HG02938 (cell line): Measurements from ENCODE around the gene MOB3C.

ENCODE experiments used
- ATAC-seq: cut with Tn5 transposase; IDR thresholded peaks from one replicate; pipeline ENCODE4 v1.9.1; 2021; ENCODE audit warnings: mild to moderate bottlenecking, moderate library complexity; ENCODE audit not compliant: unreplicated experiment

MOB3C gene

GRCh38 chr1:46607345-46608130, 9.1 kb downstream of the MOB3C start:
- ATAC-seq, result no peak

GRCh38 chr1:46606255-46606965, 10.2 kb downstream of the MOB3C start:
- no peak for ATAC-seq

GRCh38 chr1:46605232-46605631, 11.4 kb downstream of the MOB3C start:
- no peak for ATAC-seq

- peak; percentile 89 for ATAC-seq
Observed at GRCh38 chr1:46603858-46604549, 12.6 kb downstream of the MOB3C start, which contains the start of gene MKNK1. Gene MKNK1 (minus strand): TSS chr1:46604268. CDS start chr1:46583327, 20,941 bp downstream.

DNA sequence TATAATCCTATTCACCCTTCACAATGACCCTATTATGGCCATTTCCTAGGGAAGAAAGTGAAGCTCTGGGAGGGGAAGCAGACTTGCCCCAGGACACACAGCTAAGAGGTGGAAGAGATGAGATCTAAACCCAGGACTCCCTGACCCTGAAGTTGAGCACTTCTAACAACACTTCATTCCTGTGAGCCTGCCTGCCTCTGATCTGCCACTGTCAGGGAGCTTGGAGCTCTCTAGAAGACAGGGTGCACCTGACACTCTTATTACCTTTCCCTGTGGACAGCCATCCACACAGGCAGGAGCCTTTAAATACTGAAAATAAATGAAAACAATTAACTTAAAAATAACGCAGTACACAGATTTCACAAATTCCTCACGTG, 13.1 kb downstream of the MOB3C start:
- no peak for ATAC-seq

GRCh38 chr1:46601257-46602007, 15.2 kb downstream of the MOB3C start:
- no peak for ATAC-seq

DNA sequence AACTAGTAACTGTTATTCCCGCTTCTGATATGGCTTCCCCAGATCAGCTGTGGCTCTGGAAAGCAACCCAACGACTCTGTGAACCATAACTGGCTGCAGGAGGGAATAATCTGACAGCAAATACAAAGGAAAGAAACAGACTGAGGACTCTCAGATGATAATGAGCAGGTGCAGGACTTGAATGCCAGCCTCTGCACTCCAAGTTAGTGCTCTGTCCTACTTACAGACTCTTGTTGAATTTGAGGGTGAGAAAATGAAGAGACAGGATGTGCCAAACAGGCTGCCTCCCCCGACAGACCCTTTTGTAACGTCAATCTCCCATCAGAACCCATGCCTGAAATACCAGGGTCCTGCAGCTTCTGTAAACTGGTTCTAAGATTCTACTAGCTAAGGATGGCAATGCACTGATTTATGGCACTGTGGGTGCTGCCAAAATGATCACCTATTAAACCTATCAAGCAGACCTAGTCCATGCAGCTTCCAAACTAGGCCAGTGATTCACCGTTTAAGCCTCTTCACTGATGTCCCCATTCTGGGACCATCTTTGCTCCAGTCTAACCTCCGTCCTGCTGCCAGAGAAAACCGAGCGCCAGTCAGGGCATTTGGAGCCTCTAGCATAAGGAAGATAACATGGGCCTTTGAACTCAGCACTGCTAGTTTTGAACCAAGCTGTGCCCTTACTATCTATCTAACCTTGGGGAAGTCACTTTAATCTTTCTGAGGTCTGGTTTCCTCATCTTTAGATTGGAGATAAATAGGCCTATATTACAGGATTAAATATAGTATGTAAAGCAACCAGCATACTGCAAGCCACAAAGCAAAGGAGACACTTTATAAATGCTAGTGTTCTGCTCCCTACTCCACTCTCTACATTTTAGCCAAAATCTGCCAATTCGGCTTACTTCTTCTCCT, 17.3 kb downstream of the MOB3C start:
- ATAC-seq, result no peak

DNA sequence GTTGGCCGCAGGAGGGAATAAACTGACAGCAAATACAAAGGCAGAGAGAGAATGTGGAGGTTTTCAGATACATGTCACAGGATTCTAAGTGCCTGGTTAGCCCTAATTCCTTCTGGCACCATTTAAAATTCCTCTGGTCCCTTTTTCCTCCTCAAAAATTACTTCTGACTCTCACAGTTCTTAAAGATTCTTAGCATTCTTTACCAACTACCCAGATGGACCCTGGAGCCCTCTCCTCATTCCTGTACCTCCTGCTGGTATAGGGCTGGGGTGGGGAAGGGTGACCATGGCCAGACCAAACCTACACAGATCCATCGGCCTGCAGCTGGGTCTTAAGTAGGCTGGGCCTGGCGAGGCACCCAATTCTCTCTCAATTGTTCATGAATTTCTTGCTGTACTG, 19.8 kb downstream of the MOB3C start:
- ATAC-seq, result no peak

DNA sequence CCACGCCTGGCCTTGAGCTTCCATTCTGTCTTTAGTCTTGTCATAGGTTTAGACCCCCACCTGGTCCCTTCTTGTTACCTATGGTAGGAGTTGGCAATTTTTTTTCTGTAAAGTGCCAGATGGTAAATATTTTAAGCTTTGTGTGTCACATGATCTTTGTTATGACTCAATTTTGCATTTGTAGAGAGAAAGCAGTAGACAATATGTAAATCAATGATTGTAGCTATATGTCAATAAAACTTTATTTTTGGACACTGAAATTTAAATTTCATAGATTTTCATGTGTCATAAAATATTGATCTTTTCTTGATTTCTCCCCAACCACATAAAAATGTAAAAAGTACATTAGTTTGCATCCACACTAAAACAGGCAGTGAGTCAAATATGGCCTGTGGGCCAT, 20.6 kb downstream of the MOB3C start:
- ATAC-seq, result no peak

GRCh38 chr1:46595127-46595526, 21.5 kb downstream of the MOB3C start:
- no peak for ATAC-seq

DNA sequence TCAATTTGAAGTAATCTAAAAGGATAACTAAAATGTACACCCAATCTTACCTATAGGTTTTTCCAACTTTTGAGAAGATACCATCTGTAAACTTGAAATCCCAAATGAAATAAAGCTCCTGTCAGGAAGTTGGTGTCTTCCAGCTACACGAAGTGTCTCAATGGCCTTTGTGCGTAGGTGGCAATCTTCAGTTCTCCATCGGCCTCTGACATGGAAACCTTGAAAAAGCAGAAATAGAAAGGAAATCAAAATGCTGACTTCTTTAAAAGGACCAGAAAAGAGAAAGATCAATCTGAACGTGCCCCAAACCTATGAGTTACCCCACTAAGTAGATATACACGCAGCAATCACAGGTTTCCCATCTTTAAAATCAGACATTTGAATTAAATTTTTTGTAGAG, 22.5 kb downstream of the MOB3C start:
- no peak for ATAC-seq

DNA sequence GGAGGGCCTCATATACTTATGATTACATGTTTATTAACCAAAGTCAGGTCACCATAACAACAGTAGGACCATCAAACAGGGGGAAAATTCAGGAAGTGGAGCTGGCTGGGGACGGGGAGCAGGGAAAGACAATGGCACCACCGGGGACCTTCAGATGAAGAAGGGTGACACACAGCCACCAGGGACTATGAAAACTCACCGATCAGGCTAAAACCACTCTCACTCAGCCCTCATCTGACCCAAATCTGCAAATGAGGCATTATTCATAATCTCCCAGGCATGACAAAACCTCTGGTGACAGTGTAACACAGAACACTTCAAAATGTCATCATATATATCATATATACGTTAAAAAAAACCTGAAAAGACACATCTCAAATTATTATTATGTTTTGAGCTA, 23.8 kb downstream of the MOB3C start:
- no peak for ATAC-seq

- no peak for ATAC-seq
Observed at GRCh38 chr1:46589529-46589928, 27.1 kb downstream of the MOB3C start.

DNA sequence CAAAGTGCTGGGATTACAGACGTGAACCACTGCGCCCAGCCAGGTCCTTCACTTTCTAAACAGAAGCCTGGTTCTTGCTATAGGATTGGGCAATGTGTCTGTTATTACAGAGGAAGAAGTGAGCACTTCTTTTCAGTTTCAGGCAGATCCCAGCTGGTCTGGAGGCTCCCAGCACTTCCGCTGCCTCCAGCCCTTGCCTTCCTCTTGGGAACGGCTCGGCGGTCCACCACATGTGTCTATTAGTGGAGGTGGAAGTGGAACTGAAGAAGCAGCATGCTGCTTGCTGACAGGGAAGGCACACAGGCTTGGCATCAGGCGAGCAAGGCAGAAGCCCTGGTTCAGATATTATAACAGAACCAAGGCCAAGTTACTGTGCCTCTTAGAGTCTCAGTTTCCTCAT, 29.5 kb downstream of the MOB3C start:
- no peak for ATAC-seq

GRCh38 chr1:46585312-46585938, 31.2 kb downstream of the MOB3C start:
- no peak for ATAC-seq

GRCh38 chr1:46583494-46583893, 33.1 kb downstream of the MOB3C start:
- ATAC-seq, result no peak

DNA sequence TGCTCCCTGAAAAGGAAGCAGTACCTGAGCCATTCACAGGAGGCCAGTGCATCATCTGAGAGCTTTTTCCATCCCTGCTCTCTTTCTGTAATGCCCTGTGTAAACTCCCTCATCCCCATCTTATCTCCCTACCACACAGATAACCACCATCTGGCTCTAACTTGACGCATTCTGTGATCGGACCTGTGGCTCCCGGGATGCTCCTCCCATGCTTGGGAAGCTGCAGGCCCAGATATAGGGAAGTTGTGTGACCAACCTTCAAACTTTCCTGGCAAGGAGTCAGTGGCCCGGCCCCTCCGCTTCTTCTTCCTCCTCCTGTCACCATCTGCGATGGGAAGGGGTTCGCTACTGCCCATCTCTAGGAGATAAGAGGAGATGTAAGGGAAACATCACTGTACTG, 33.6 kb downstream of the MOB3C start:
- no peak for ATAC-seq

DNA sequence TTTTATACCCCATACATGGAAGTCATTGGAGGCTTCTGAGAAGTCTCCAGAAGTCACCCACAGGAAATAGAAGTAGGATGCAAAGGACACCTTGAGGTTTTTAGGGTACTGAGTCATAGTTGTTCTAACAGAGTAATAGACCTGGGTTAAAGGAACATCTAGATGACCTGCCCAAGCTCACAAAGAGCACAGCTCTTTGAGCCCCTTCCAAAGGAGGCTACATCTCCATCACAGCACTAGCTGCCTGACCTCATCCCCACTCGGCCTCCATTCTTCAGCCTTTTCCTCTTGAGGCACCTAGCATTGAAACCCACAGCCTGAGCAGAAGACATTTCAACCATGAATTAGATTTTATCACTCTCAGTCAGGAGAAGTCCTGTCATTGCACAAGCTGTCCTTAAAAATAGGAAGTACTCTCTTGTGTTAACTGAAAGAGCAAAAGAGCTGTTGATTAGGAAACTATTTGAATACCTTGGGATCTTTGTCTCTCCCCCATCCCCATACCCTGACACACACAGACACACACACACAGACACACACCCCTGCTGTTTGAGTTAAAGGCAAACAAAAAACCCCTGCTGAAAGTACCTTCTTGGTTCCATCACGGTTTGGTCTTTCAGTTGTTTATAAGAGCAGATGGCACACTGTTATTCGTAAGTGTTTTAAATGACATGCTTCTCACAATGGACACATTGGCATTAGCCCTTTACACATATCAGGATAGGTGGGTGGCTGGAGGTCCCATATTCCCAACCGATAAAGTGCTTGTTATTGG, 34.7 kb downstream of the MOB3C start:
- no peak for ATAC-seq
